Measurements from ENCODE around the gene AGXT.
"Not testable (repeated sequence)": the region's sequence is repeated elsewhere in the genome, so short reads cannot be mapped to it uniquely, and the experiment has no call there.

AGXT gene

DNA sequence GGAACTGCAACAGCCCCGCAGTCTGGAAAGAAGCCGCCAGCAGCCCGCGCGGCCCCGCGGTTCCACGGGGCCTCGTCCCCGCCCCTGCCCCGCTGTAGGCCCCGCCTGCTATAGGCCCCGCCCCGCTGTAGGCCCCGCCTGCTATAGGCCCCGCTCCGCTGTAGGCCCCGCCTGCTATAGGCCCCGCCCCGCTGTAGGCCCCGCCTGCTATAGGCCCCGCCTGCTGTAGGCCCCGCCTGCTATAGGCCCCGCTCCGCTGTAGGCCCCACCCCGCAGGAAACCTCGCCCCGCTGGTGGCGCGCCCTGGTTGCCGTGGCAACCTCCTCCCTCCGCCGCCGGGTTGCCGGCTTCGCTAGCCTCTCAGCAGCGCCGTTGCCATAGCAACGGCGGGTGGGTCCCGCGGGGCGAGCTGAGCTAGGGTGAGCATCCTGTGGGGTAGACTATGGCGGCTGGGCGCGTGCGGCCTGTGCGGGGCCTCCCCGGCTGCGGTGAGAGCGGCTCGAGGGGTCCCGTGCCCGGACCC is 36.4 kb upstream of the AGXT start:
- H2AFZ ChIP-seq (ENCODE audit: low read length, unreplicated experiment) = no peak overlapping the region
- H3K27ac ChIP-seq (ENCODE audit: low read depth, low read length) = no peak overlapping the region
- H3K4me3 ChIP-seq (ENCODE audit: low read depth, low read length) = peak overlapping the region; percentile 17
- no peaks in the 10 kb centered on the region for H3K79me2 ChIP-seq (ENCODE audit: control insufficient read depth, insufficient read depth, low read length, unreplicated experiment)
- no peaks in the 10 kb centered on the region for H3K36me3 ChIP-seq (ENCODE audit: insufficient read depth, low read length)
- H3K4me1 ChIP-seq (ENCODE audit: control insufficient read depth, insufficient read depth, low read length, unreplicated experiment) = peaks cover 13% of the 10 kb centered on the region
- peaks cover 51% of the 10 kb centered on the region for H3K27me3 ChIP-seq (ENCODE audit: insufficient read depth, low read length)

DNA sequence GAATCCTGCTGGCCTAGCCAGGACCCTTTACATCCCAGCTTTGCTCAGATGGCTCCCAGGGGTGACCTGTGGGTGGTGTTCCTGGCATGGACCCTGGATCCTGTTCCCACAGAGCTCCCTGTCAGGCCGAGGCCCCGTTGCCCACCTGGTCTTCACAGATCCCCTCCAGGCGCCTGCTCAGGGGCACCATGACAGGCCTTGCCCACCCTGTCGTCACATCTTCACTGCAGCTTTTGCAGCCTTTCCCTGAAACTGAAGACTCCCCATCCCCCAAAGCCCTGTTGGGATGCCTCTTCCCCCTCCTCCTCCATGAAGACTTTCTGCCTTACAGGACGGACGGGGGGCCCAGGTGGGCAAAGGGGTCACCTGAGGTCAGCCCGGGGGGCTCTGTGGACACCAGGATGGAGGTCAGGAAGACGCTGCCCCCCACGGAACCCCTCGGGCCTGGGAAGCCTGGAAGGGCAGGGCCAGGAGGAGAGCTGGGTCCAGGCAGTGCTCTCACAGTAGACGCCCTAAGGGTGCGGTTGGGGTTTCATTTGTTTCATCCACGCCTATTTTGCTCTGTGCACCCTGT is 35.6 kb upstream of the AGXT start:
- peaks cover 13% of the 10 kb centered on the region for H3K4me1 ChIP-seq (ENCODE audit: control insufficient read depth, insufficient read depth, low read length, unreplicated experiment)
- H2AFZ ChIP-seq (ENCODE audit: low read length, unreplicated experiment) = no peak overlapping the region
- H3K79me2 ChIP-seq (ENCODE audit: control insufficient read depth, insufficient read depth, low read length, unreplicated experiment) = no peaks in the 10 kb centered on the region
- H3K27ac ChIP-seq (ENCODE audit: low read depth, low read length) = no peak overlapping the region
- peaks cover 52% of the 10 kb centered on the region for H3K27me3 ChIP-seq (ENCODE audit: insufficient read depth, low read length)
- H3K4me3 ChIP-seq (ENCODE audit: low read depth, low read length) = no peak overlapping the region
- no peaks in the 10 kb centered on the region for H3K36me3 ChIP-seq (ENCODE audit: insufficient read depth, low read length)

DNA sequence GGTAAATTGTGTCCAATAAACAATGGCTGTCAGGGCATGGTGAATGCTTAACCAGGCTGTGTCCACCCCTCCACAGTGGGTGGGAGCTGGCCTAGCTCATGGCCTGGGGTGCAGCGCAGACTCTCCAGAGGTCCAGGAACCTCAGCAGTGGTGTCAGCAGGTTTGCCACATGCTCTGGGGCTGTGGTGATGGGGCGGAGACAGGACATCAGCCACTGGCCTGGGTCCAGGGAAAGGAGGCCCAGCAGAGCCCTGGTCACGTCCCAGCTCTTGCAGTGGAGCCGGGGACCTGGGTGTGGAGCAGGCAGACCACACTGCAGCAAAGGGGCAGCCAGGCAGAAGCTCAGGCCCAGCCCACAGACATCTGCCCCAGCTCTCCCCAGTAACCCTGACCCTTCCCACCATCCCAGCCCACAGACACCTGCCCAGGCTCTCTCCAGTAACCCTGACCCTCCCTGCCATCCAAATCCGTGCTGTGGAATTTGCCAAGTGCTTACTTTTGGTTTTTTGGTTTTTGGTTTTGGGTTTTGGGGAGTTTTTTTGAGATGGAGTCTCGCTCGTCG is 34.8 kb upstream of the AGXT start:
- H3K4me1 ChIP-seq (ENCODE audit: control insufficient read depth, insufficient read depth, low read length, unreplicated experiment) = peaks cover 13% of the 10 kb centered on the region
- no peak overlapping the region for H3K4me3 ChIP-seq (ENCODE audit: low read depth, low read length)
- H2AFZ ChIP-seq (ENCODE audit: low read length, unreplicated experiment) = no peak overlapping the region
- H3K27ac ChIP-seq (ENCODE audit: low read depth, low read length) = no peak overlapping the region
- no peaks in the 10 kb centered on the region for H3K79me2 ChIP-seq (ENCODE audit: control insufficient read depth, insufficient read depth, low read length, unreplicated experiment)
- H3K36me3 ChIP-seq (ENCODE audit: insufficient read depth, low read length) = no peaks in the 10 kb centered on the region
- H3K27me3 ChIP-seq (ENCODE audit: insufficient read depth, low read length) = peaks cover 45% of the 10 kb centered on the region

DNA sequence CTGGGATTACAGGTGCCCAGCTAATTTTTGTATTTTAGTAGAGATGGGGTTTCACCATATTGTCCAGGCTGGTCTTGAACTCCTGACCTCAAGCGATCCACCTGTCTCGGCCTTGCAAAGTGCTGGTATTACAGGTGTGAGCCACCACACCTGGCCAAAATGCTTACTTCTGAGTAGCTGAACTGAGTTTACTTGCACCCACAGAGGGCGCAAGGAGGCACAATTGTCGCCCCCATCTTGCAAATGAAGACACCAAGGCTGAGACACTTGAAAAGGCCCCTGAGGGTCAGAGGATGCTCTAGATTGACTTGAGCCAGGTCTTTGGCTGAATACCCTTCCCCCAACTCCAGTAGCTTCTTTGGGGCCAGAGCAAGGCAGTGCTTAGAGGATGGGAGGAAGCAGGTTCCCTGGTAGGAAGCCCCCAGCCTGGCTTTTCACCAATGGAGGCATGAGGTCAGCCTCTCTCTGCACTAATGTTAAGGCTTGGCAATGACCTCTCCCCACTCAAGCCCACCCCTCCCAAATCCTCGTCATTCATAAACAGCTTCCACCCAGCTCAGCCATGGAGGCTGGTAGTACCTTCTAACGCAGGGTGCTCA is 34.1 kb upstream of the AGXT start:
- Histone ChIP-seq H3K36me3 (ENCODE audit: insufficient read depth, low read length) (no peaks in the 10 kb centered on the region), H3K79me2 (ENCODE audit: control insufficient read depth, insufficient read depth, low read length, unreplicated experiment) (no peaks in the 10 kb centered on the region), H3K27me3 (ENCODE audit: insufficient read depth, low read length) (peaks cover 39% of the 10 kb centered on the region), H2AFZ (ENCODE audit: low read length, unreplicated experiment) (no peak overlapping the region), H3K4me1 (ENCODE audit: control insufficient read depth, insufficient read depth, low read length, unreplicated experiment) (peaks cover 13% of the 10 kb centered on the region), H3K27ac (ENCODE audit: low read depth, low read length) (no peak overlapping the region), H3K4me3 (ENCODE audit: low read depth, low read length) (no peak overlapping the region)

DNA sequence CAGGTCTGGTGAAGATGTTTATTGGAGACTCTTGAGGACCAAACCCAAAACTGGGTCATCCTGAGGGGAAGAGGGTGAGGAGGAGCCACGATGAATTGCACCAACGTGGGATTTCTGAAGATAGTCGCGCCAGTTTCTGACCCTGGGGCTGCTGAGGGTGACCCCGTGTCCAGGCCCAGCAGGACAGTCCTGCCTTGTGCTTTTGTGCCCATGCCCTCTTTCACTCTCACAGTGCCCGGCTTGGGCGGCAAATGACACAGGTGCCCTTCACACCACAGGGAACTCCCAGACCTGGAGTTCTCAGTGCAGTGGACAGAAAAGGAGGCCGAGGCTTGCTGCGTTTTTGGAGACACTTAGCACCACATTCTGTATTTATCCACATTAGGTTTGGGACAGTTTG is 33.1 kb upstream of the AGXT start:
- Histone ChIP-seq H3K4me1 (ENCODE audit: control insufficient read depth, insufficient read depth, low read length, unreplicated experiment) (peaks cover 13% of the 10 kb centered on the region), H3K27me3 (ENCODE audit: insufficient read depth, low read length) (peaks cover 28% of the 10 kb centered on the region), H3K27ac (ENCODE audit: low read depth, low read length) (no peak overlapping the region), H2AFZ (ENCODE audit: low read length, unreplicated experiment) (no peak overlapping the region), H3K4me3 (ENCODE audit: low read depth, low read length) (no peak overlapping the region), H3K79me2 (ENCODE audit: control insufficient read depth, insufficient read depth, low read length, unreplicated experiment) (no peaks in the 10 kb centered on the region), H3K36me3 (ENCODE audit: insufficient read depth, low read length) (no peaks in the 10 kb centered on the region)

DNA sequence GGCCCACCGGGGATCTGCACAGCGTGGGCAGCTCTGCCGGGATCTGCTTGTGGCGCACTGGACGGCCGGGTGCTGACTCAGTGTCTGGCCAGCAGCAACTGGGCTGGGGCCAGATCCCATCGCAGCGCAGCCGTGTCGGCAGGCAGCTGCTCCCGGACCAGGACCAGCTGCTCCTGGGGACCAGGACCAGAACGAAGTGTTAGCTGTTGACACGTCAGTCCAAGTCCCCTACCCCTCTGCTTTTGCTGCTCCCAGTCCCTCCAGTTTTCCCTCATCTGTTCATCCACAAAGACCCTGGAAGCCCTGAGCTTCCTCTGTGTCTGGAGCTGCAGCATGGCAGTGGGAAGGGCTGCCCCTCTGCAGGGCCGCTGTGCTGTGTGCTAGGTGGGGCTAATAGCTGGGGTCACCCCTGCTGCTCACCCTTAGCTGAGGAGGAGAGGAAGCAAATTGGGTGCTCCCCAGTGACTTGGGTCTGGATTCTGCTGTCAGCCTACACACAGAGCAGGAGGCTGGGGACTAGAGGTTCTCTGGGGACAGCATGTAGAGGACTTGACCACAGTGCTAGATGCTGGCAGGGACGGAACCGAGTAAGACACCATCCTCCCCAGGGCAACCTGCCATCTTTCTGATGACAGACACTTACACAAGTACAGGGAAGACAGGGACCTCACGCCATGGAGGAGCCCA is 31.7 kb upstream of the AGXT start:
- H2AFZ ChIP-seq (ENCODE audit: low read length, unreplicated experiment) = no peak overlapping the region
- no peaks in the 10 kb centered on the region for H3K36me3 ChIP-seq (ENCODE audit: insufficient read depth, low read length)
- H3K4me1 ChIP-seq (ENCODE audit: control insufficient read depth, insufficient read depth, low read length, unreplicated experiment) = peaks cover 8% of the 10 kb centered on the region
- no peak overlapping the region for H3K27ac ChIP-seq (ENCODE audit: low read depth, low read length)
- H3K79me2 ChIP-seq (ENCODE audit: control insufficient read depth, insufficient read depth, low read length, unreplicated experiment) = no peaks in the 10 kb centered on the region
- peaks cover 23% of the 10 kb centered on the region for H3K27me3 ChIP-seq (ENCODE audit: insufficient read depth, low read length)
- no peak overlapping the region for H3K4me3 ChIP-seq (ENCODE audit: low read depth, low read length)

DNA sequence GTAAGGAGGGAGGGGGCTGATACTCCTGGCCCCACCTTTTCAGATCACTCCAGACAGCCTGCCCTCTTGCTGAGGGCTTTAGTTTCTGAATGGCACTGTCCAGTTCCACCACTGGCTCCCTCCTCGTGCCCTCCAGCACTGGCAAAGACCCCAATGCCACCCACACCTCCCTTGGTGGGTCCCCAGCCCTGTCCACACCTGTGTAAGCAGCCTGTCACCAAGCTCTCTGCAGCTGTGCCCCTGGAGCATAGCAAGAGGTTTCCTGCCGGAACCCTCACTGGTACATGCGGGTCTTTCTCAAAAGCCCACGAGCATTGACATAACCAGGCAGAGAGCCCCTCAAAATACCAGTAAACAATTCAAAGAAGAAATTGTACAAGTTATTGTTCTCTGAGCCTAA is 31.0 kb upstream of the AGXT start:
- Histone ChIP-seq H2AFZ (ENCODE audit: low read length, unreplicated experiment) (no peak overlapping the region), H3K4me1 (ENCODE audit: control insufficient read depth, insufficient read depth, low read length, unreplicated experiment) (peaks cover 7% of the 10 kb centered on the region), H3K27ac (ENCODE audit: low read depth, low read length) (no peak overlapping the region), H3K4me3 (ENCODE audit: low read depth, low read length) (no peak overlapping the region), H3K36me3 (ENCODE audit: insufficient read depth, low read length) (no peaks in the 10 kb centered on the region), H3K79me2 (ENCODE audit: control insufficient read depth, insufficient read depth, low read length, unreplicated experiment) (no peaks in the 10 kb centered on the region), H3K27me3 (ENCODE audit: insufficient read depth, low read length) (peaks cover 23% of the 10 kb centered on the region)

DNA sequence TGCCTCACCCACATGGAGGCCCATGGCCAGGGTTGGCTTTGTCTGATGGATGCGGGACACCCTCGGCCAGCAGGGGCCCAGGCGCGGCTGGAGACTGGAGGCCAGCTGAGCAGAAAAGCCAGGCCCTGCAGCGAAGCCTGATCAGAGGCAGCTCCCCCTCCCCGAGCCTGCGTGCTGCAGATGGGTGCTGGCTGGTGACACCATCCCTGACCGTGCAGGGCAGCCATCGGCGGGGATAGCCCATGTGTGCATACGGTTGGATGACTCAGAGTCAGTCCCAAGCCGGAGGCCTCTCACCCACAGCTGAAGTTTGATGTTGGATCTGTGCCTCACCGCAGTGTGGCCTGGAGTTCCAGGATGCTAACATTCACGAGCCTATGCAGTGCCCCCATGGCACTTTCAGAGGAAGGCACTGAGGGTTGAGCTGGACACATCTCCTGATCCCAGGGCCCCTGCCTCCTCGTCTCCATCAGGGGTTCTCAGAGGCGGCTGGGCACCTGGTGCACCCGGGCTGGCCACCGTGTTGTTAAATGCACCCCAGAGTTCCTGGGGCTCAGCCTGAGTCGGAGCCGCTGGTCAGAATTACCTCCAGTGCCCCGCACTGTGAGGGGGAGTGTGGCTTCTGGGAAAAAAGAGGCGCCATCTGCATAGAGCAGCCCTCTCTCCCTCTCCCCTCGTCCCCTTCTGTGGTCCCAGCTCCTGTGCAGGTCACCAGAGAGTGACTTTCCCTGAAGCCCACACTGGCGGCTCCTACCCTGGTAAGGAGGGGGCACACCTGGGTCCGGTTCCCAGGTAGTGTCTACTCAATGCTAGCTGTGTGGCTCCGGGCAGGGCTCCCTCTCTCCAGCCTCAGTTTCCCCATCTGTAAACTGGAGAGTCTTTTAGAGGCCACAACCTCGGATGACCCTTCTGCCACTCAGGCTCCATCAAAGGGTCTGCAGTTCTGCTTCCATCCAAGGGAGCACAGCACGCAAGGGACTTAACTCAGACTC is 29.2 kb upstream of the AGXT start:
- H3K4me1 ChIP-seq (ENCODE audit: control insufficient read depth, insufficient read depth, low read length, unreplicated experiment) = peaks cover 7% of the 10 kb centered on the region
- H3K27me3 ChIP-seq (ENCODE audit: insufficient read depth, low read length) = peaks cover 34% of the 10 kb centered on the region

DNA sequence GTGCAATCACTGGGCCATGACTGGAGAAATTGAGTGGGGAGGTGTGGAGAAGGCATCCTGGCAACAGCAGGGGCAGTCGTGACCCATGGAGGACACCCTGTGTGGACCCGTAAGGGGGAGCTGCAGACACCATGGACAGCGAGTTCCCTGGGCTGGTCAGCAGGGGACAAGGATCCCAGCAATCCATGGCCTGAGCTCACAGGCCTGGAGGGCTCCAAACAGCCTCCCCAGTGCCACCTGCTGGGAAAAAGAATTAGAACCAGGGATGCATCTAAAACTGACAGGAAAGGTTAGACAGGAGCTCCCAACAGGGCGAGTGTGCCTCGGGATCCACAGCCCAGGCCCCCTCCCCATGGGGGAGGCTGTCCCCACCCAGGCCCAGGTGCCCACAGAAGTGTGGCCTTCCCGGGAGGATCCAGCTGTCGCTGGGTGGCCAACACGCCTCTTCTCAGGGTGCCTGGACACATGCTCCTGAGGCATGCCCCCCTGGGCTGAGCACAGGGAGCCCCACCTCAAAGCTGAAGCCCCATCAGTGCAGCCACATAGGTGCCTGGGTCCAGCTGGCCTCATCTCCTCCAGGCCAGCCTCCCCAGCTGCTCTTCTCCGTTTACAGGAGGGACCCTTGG is 28.1 kb upstream of the AGXT start:
- no peak overlapping the region for H2AFZ ChIP-seq (ENCODE audit: low read length, unreplicated experiment)
- peaks cover 7% of the 10 kb centered on the region for H3K4me1 ChIP-seq (ENCODE audit: control insufficient read depth, insufficient read depth, low read length, unreplicated experiment)
- no peak overlapping the region for H3K27ac ChIP-seq (ENCODE audit: low read depth, low read length)
- no peaks in the 10 kb centered on the region for H3K36me3 ChIP-seq (ENCODE audit: insufficient read depth, low read length)
- no peaks in the 10 kb centered on the region for H3K79me2 ChIP-seq (ENCODE audit: control insufficient read depth, insufficient read depth, low read length, unreplicated experiment)
- no peak overlapping the region for H3K4me3 ChIP-seq (ENCODE audit: low read depth, low read length)
- peaks cover 44% of the 10 kb centered on the region for H3K27me3 ChIP-seq (ENCODE audit: insufficient read depth, low read length)

More for the DNA sequence above, 29.2 kb upstream of the AGXT start:
- no peak overlapping the region for H2AFZ ChIP-seq (ENCODE audit: low read length, unreplicated experiment)
- no peaks in the 10 kb centered on the region for H3K36me3 ChIP-seq (ENCODE audit: insufficient read depth, low read length)
- no peak overlapping the region for H3K27ac ChIP-seq (ENCODE audit: low read depth, low read length)
- H3K4me3 ChIP-seq (ENCODE audit: low read depth, low read length) = no peak overlapping the region
- no peaks in the 10 kb centered on the region for H3K79me2 ChIP-seq (ENCODE audit: control insufficient read depth, insufficient read depth, low read length, unreplicated experiment)

DNA sequence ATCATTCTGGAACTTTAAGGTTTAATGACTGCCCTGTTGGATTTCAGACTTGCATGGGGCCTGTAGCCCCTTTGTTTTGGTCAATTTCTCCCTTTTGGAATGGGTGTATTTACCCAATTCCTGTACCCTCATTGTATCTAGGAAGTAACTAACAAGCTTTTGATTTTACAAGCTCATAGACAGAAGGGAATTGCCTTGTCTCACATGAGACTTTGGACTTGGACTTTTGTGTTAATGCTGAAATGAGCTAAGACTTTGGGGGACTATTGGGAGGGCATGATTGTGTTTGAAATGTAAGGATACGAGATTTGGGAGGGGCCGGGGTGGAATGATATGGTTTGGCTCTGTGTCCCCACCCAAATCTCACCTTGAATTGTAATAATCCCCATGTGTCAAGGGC is 22.3 kb upstream of the AGXT start:
- not testable (repeated sequence) for H3K4me3 ChIP-seq (ENCODE audit: low read depth, low read length); H3K27ac ChIP-seq (ENCODE audit: low read depth, low read length); H3K36me3 ChIP-seq (ENCODE audit: insufficient read depth, low read length); H3K79me2 ChIP-seq (ENCODE audit: control insufficient read depth, insufficient read depth, low read length, unreplicated experiment); H2AFZ ChIP-seq (ENCODE audit: low read length, unreplicated experiment); H3K4me1 ChIP-seq (ENCODE audit: control insufficient read depth, insufficient read depth, low read length, unreplicated experiment)
- peaks cover 22% of the 10 kb centered on the region for H3K27me3 ChIP-seq (ENCODE audit: insufficient read depth, low read length)
